Nephron progenitor cell (in vitro differentiated cells): ENCODE data around the gene ASPG.

Source experiments
- DNase-seq: peaks from one replicate; pipeline ENCODE4 v3.0.0; 2021
- H3K27ac Mint-ChIP-seq: 2 replicates; pipeline ENCODE4 v1.8.0; 2021; ENCODE audit warnings: mild to moderate bottlenecking, moderate library complexity, mixed read lengths
- H3K27me3 Mint-ChIP-seq: 2 replicates; pipeline ENCODE4 v1.8.0; 2021; ENCODE audit warnings: mild to moderate bottlenecking, low read depth, mixed read lengths; ENCODE audit not compliant: poor library complexity
- H3K36me3 Mint-ChIP-seq: 2 replicates; pipeline ENCODE4 v1.8.0; 2021; ENCODE audit warnings: low read depth, mixed read lengths
- H3K4me1 Mint-ChIP-seq: 2 replicates; pipeline ENCODE4 v1.8.0; 2021; ENCODE audit warnings: mixed read lengths
- H3K4me3 Mint-ChIP-seq: 2 replicates; pipeline ENCODE4 v1.8.0; 2021; ENCODE audit warnings: mild to moderate bottlenecking, moderate library complexity, mixed read lengths
- H3K9me3 Mint-ChIP-seq: 2 replicates; pipeline ENCODE4 v1.8.0; 2021; ENCODE audit warnings: mild to moderate bottlenecking, moderate library complexity, mixed read lengths
- CTCF ChIP-seq: fragments of 200-600 bp; sonication (generic); IDR thresholded peaks from 2 replicates; pipeline ENCODE4 v1.5.0; 2021; ENCODE audit warnings: antibody characterized with exemption

The ASPG gene

DNA sequence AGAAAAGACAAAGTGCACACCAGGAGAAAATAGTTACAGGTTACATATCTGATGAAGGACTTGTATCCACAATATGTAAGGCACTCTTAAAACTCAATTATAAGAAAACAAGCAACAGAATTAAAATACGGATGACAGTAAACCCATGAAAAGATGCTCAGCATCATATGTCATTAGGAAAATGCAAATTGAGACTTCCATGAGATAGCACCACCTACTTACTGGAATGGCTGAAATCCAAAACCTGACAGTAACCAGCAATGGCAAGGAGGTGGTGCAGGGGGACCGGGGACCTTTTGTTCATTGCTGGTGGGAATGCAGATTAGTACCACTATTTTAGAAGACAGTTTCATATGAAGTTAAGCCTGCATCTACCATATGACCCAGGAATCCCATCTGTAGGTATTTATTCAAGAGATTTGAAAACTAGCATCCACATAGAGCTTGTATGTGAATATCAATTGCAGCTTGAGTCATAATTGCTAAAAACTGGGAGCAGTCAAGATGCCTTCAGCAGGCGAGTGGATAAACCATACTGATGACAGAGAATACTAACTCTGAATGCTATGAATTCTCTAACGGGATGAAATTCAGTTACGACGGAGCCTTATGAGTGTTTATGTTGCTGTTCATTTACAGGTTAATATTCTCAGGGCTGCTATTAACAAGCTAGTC lies 43.9 kb upstream of the ASPG start:
- no peak for DNase-seq
- peaks cover 17% of the 10 kb centered on the region for H3K4me1 Mint-ChIP-seq
- TF ChIP-seq CTCF = no peak
- H3K4me3 Mint-ChIP-seq = no peak overlapping the region
- H3K27me3 Mint-ChIP-seq = peaks cover 5% of the 10 kb centered on the region
- no peak overlapping the region for H3K27ac Mint-ChIP-seq
- H3K36me3 Mint-ChIP-seq = no peaks in the 10 kb centered on the region
- H3K9me3 Mint-ChIP-seq = no peaks in the 10 kb centered on the region

- no peak for TF ChIP-seq CTCF
- H3K4me1 Mint-ChIP-seq = peaks cover 9% of the 10 kb centered on the region
- DNase-seq = no peak
- no peaks in the 10 kb centered on the region for H3K36me3 Mint-ChIP-seq
- H3K9me3 Mint-ChIP-seq = peaks cover 4% of the 10 kb centered on the region
- H3K27ac Mint-ChIP-seq = no peak overlapping the region
- no peak overlapping the region for H3K4me3 Mint-ChIP-seq
- peaks cover 10% of the 10 kb centered on the region for H3K27me3 Mint-ChIP-seq
Observed at GRCh38 chr14:104044016-104044415, 41.5 kb upstream of the ASPG start.

GRCh38 chr14:104047761-104048160 lies 37.7 kb upstream of the ASPG start:
- H3K27me3 Mint-ChIP-seq = peaks cover 9% of the 10 kb centered on the region
- no peak for TF ChIP-seq CTCF
- peaks cover 4% of the 10 kb centered on the region for H3K9me3 Mint-ChIP-seq
- no peaks in the 10 kb centered on the region for H3K4me1 Mint-ChIP-seq
- H3K4me3 Mint-ChIP-seq = no peak overlapping the region
- H3K36me3 Mint-ChIP-seq = no peaks in the 10 kb centered on the region
- H3K27ac Mint-ChIP-seq = no peak overlapping the region
- DNase-seq = no peak

GRCh38 chr14:104048758-104049507 lies 36.6 kb upstream of the ASPG start:
- no peaks in the 10 kb centered on the region for H3K4me1 Mint-ChIP-seq
- peaks cover 4% of the 10 kb centered on the region for H3K9me3 Mint-ChIP-seq
- H3K27ac Mint-ChIP-seq = no peak overlapping the region
- no peak for DNase-seq
- H3K36me3 Mint-ChIP-seq = no peaks in the 10 kb centered on the region
- H3K27me3 Mint-ChIP-seq = peaks cover 9% of the 10 kb centered on the region
- H3K4me3 Mint-ChIP-seq = no peak overlapping the region
- no peak for TF ChIP-seq CTCF

GRCh38 chr14:104049576-104050240 lies 35.8 kb upstream of the ASPG start:
- no peak overlapping the region for H3K4me3 Mint-ChIP-seq
- DNase-seq = no peak
- no peaks in the 10 kb centered on the region for H3K36me3 Mint-ChIP-seq
- H3K27ac Mint-ChIP-seq = no peak overlapping the region
- peaks cover 15% of the 10 kb centered on the region for H3K27me3 Mint-ChIP-seq
- H3K9me3 Mint-ChIP-seq = peaks cover 4% of the 10 kb centered on the region
- H3K4me1 Mint-ChIP-seq = peaks cover 7% of the 10 kb centered on the region
- TF ChIP-seq CTCF = no peak
